ENCODE measurements around the gene PALLD.

- TF ChIP-seq CTCF (IDR thresholded peaks at IDR 0.05; ENCODE audit: control extremely low read depth in 1 of 3, insufficient read depth in 1 of 3, low read depth in 1 of 3, low read length in 3 of 3) (no peak), HDAC6 (IDR thresholded peaks at IDR 0.05; ENCODE audit: low read depth, low read length) (no peak)
These were observed 343.5 kb downstream of the PALLD start for GRCh38 chr4:168840392-168840763.

Measured in H1 (cell line).